DND-41 (cell line): ENCODE measurements around the gene TRIM49D1.
"Not testable (repeated sequence)": the region's sequence is repeated elsewhere in the genome, so short reads cannot be mapped to it uniquely, and the experiment has no call there.

Experiments used
- ATAC-seq: fragments of 200-7000 bp; cut with Tn5 transposase; 3 replicates; pipeline ENCODE4 v1.9.1; 2021; ENCODE audit warnings: low read depth; ENCODE audit not compliant: insufficient read depth
- DNase-seq: peaks from one replicate; pipeline ENCODE4 v3.0.0-alpha.2; 2020
- H2AFZ ChIP-seq: 2 replicates; pipeline ENCODE4 v1.6.0; 2012; ENCODE audit warnings: low read depth, low read length
- H3K27ac ChIP-seq: 2 replicates; pipeline ENCODE4 v1.5.1; 2012; ENCODE audit warnings: low read length, inconsistent platforms
- H3K27me3 ChIP-seq: fragments of 200-600 bp; sonication (generic); 2 replicates; pipeline ENCODE4 v1.6.0; 2012; ENCODE audit warnings: low read length, mild to moderate bottlenecking, inconsistent platforms; ENCODE audit not compliant: insufficient read depth, poor library complexity
- H3K36me3 ChIP-seq: 2 replicates; pipeline ENCODE4 v1.5.1; 2012; ENCODE audit warnings: low read length, inconsistent platforms; ENCODE audit not compliant: insufficient read depth
- H3K4me1 ChIP-seq: 2 replicates; pipeline ENCODE4 v1.5.1; 2012; ENCODE audit warnings: mild to moderate bottlenecking, low read length; ENCODE audit not compliant: insufficient read depth
- H3K4me2 ChIP-seq: 2 replicates; pipeline ENCODE4 v1.6.0; 2012; ENCODE audit warnings: mild to moderate bottlenecking, moderate library complexity, low read length, inconsistent platforms; ENCODE audit not compliant: insufficient read depth
- H3K4me3 ChIP-seq, 2 experiments: fragments of 200-600 bp in 1 of 2; shearing (Covaris generic) in 1 of 2; 2 replicates each; pipeline ENCODE4 v1.5.1; 2012 to 2016; ENCODE audit warnings: inconsistent platforms in 2 of 2, low read length in 2 of 2, mild to moderate bottlenecking in 2 of 2, low read depth in 1 of 2, moderate library complexity in 1 of 2
- H3K79me2 ChIP-seq: 2 replicates; pipeline ENCODE4 v1.6.0; 2012; ENCODE audit warnings: low read length, inconsistent platforms; ENCODE audit not compliant: insufficient read depth
- H3K9ac ChIP-seq: 2 replicates; pipeline ENCODE4 v1.6.0; 2012; ENCODE audit warnings: low read depth, mild to moderate bottlenecking, inconsistent platforms, low read length, moderate library complexity
- H3K9me3 ChIP-seq: 2 replicates; pipeline ENCODE4 v1.5.1; 2012; ENCODE audit warnings: low read length, moderate library complexity, mild to moderate bottlenecking, inconsistent platforms; ENCODE audit not compliant: insufficient read depth, severe bottlenecking
- H4K20me1 ChIP-seq: 2 replicates; pipeline ENCODE4 v1.6.0; 2012; ENCODE audit warnings: low read length; ENCODE audit not compliant: insufficient read depth

The TRIM49D1 gene

DNA sequence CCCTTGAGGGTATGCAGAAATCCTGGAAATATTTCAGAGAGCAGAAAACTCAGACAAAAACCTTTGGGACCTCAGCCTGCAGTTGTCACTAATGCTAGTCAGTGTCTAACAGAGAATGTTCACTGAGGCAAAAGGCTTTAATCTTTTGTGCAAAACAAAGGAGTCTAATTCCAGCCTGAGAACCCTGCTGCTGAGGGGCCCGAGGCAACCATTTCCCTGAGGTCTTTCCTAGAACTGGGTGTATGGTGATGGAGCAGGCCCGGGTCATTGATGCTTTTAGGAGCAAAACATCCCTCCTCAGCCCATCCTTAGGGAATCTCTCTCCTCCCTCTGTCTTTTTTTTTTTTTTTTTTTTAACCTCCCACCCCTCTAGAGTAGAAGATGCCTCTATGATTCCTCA, 49.5 kb downstream of the TRIM49D1 start:
- H3K9me3 ChIP-seq, DNase-seq: not testable (repeated sequence)

GRCh38 chr11:89865223-89865622, 56.8 kb downstream of the TRIM49D1 start:
- not testable (repeated sequence) for DNase-seq, H3K9me3 ChIP-seq, H3K4me3 ChIP-seq, H3K27me3 ChIP-seq, H3K4me2 ChIP-seq, H4K20me1 ChIP-seq, H3K36me3 ChIP-seq, H3K79me2 ChIP-seq, H3K9ac ChIP-seq, H3K27ac ChIP-seq, H2AFZ ChIP-seq, ATAC-seq, H3K4me1 ChIP-seq

More for the DNA sequence above, 49.5 kb downstream of the TRIM49D1 start:
- not testable (repeated sequence) for H3K79me2 ChIP-seq, H3K4me3 ChIP-seq, H3K4me1 ChIP-seq, H2AFZ ChIP-seq, H3K27ac ChIP-seq, H3K9ac ChIP-seq, H4K20me1 ChIP-seq, H3K36me3 ChIP-seq, ATAC-seq, H3K27me3 ChIP-seq, H3K4me2 ChIP-seq

- H3K4me1 ChIP-seq, H3K79me2 ChIP-seq, H3K4me2 ChIP-seq, H3K36me3 ChIP-seq, H3K27me3 ChIP-seq, H3K27ac ChIP-seq, H4K20me1 ChIP-seq, H3K4me3 ChIP-seq, H3K9me3 ChIP-seq, H3K9ac ChIP-seq, H2AFZ ChIP-seq, ATAC-seq: not testable (repeated sequence)
- peak; percentile 3 for DNase-seq
Observed at GRCh38 chr11:89863906-89864704, 57.9 kb downstream of the TRIM49D1 start.
